ENCODE measurements around the gene KRT4. TPM values are rescaled to one million over a fixed set of nuclear protein-coding genes. Genes with fewer than 3 reads are reported as not detected.

Gene KRT4
- polyA plus RNA-seq, 2 of the 4 experiments (the other 2 are of a cell fraction) = 2.1 to 12.8 TPM

GRCh38 chr12:52783563-52784316 lies 30.2 kb downstream of the KRT4 start:
- ChIA-PET CTCF (no interaction called here), POLR2A (no interaction called here)
- H3K4me2 ChIP-seq = no peak overlapping the region
- H3K4me3 ChIP-seq = no peak overlapping the region
- no peaks in the 10 kb centered on the region for H3K4me1 ChIP-seq
- FAIRE-seq = no peak
- DNase-seq (ENCODE audit: low read depth in 1 of 2, low spot score in 1 of 2) = no peak
- H3K9me3 ChIP-seq = no peaks in the 10 kb centered on the region
- no peak for TF ChIP-seq EHF (CRISPR knock-in tag; IDR thresholded peaks at IDR 0.05)
- no peak for TF ChIP-seq REST (IDR thresholded peaks at IDR 0.05)
- TF ChIP-seq CTCF (IDR thresholded peaks at IDR 0.05) = no peak
- no peak for TF ChIP-seq NPAS2 (CRISPR knock-in tag; IDR thresholded peaks at IDR 0.05; ENCODE audit: borderline replicate concordance)
- TF ChIP-seq KDM5A (IDR thresholded peaks at IDR 0.05) = no peak
- TF ChIP-seq MYC (IDR thresholded peaks at IDR 0.05; ENCODE audit: borderline replicate concordance, low read length) = no peak
- no peak for TF ChIP-seq ZNF302 (CRISPR knock-in tag; IDR thresholded peaks at IDR 0.05)
- no peak for TF ChIP-seq RARB (CRISPR knock-in tag; IDR thresholded peaks at IDR 0.05)
- no peak for TF ChIP-seq JUN (IDR thresholded peaks at IDR 0.05)
- no peak for TF ChIP-seq CEBPB (IDR thresholded peaks at IDR 0.05)
- TF ChIP-seq RAD21 (conservative IDR thresholded peaks at IDR 0.05 in 1 of 2, IDR thresholded peaks at IDR 0.05 in 1 of 2) = no peak
- no peak for TF ChIP-seq MAFK (IDR thresholded peaks at IDR 0.05; ENCODE audit: partially characterized antibody)
- TF ChIP-seq FOSB (CRISPR knock-in tag; IDR thresholded peaks at IDR 0.05) = no peak
- no peak for TF ChIP-seq POLR2A (IDR thresholded peaks at IDR 0.05; ENCODE audit: low read length)
- TF ChIP-seq ELK1 (IDR thresholded peaks at IDR 0.05; ENCODE audit: low read depth, low read length) = no peak
- no peak for TF ChIP-seq TP53 (CRISPR knock-in tag; IDR thresholded peaks at IDR 0.05)
- no peak for TF ChIP-seq HOXB5 (CRISPR knock-in tag; IDR thresholded peaks at IDR 0.05)
- TF ChIP-seq ZSCAN20 (CRISPR knock-in tag; IDR thresholded peaks at IDR 0.05) = no peak
- no peak for ATAC-seq
- 71% methylated on average over 7 of the region's 7 CpGs for whole genome bisulfite sequencing (ENCODE audit: missing lambda C conversion rate)
- H3K27ac ChIP-seq = no peak overlapping the region

- no peak for ATAC-seq
- Histone ChIP-seq H3K27ac (no peak overlapping the region), H3K9me3 (no peaks in the 10 kb centered on the region), H3K4me1 (no peaks in the 10 kb centered on the region), H3K4me2 (no peak overlapping the region), H3K4me3 (no peak overlapping the region)
- FAIRE-seq = no peak
- WGBS (ENCODE audit: missing lambda C conversion rate) = 90% methylated on average over 4 of the region's 4 CpGs
- TF ChIP-seq ZC3H11A (IDR thresholded peaks at IDR 0.05) (no peak), RFX5 (IDR thresholded peaks at IDR 0.05) (no peak), RAD21 (conservative IDR thresholded peaks at IDR 0.05 in 1 of 2, IDR thresholded peaks at IDR 0.05 in 1 of 2) (no peak), MAX (IDR thresholded peaks at IDR 0.05) (no peak), USF2 (IDR thresholded peaks at IDR 0.05) (no peak)
- CTCF ChIA-PET = no interaction called here
- no peak for DNase-seq (ENCODE audit: low read depth in 1 of 2, low spot score in 1 of 2)
- POLR2A ChIA-PET = no interaction called here
These were observed 31.4 kb downstream of the KRT4 start for GRCh38 chr12:52782502-52782901.

Data from A549 (cell line).